ENCODE results near the gene CACNA1A.
"Not testable (repeated sequence)": the region's sequence is repeated elsewhere in the genome, so short reads cannot be mapped to it uniquely, and the experiment has no call there.

The CACNA1A gene

GRCh38 chr19:13215572-13216380, 290.5 kb downstream of the CACNA1A start:
- peak; percentile 18 to 41 for DNase-seq

- DNase-seq = no peak
These were observed 292.1 kb downstream of the CACNA1A start for GRCh38 chr19:13214036-13214730.

- DNase-seq = peak; percentile 80 to 86
These were observed 293.4 kb downstream of the CACNA1A start for GRCh38 chr19:13212759-13213330.

GRCh38 chr19:13211426-13212308, 294.6 kb downstream of the CACNA1A start:
- no peak for DNase-seq

- no peak for DNase-seq
These were observed 295.3 kb downstream of the CACNA1A start for GRCh38 chr19:13210941-13211340.

- no peak for DNase-seq
These were observed 295.9 kb downstream of the CACNA1A start for GRCh38 chr19:13210339-13210775.

- no peak for DNase-seq
These were observed 296.6 kb downstream of the CACNA1A start for GRCh38 chr19:13209484-13210338.

- no peak for DNase-seq
These were observed 297.4 kb downstream of the CACNA1A start for GRCh38 chr19:13208672-13209483.

GRCh38 chr19:13207846-13208671, 298.2 kb downstream of the CACNA1A start:
- DNase-seq = peak; percentile 71 to 75

GRCh38 chr19:13207237-13207845, 298.9 kb downstream of the CACNA1A start:
- DNase-seq = no peak

GRCh38 chr19:13206587-13206986, 299.7 kb downstream of the CACNA1A start:
- DNase-seq = no peak

GRCh38 chr19:13202112-13202511, 304.2 kb downstream of the CACNA1A start:
- not testable (repeated sequence) for DNase-seq

GRCh38 chr19:13198634-13199033, 307.6 kb downstream of the CACNA1A start:
- DNase-seq = no peak

- DNase-seq = peak; percentile 68 to 72
These were observed 310.6 kb downstream of the CACNA1A start for GRCh38 chr19:13195678-13196077.

GRCh38 chr19:13190781-13191540, 315.3 kb downstream of the CACNA1A start:
- peak; percentile 51 to 60 for DNase-seq

- DNase-seq = no peak
These were observed 316.7 kb downstream of the CACNA1A start for GRCh38 chr19:13189600-13189999.

GRCh38 chr19:13187419-13187818, 318.9 kb downstream of the CACNA1A start:
- DNase-seq = no peak

- not testable (repeated sequence) for DNase-seq
These were observed 319.6 kb downstream of the CACNA1A start for GRCh38 chr19:13186688-13187087.

Measured in activated CD4-positive, alpha-beta T cell treated with anti-CD3 and anti-CD28 coated beads, Interleukin-2, amount 50 U/mL, for 48 hours (primary cell).